Liver (tissue), 9 donors: ENCODE measurements around the gene EDIL3. TPM values are rescaled to one million over a fixed set of nuclear protein-coding genes. Genes with fewer than 3 reads are reported as not detected.

Source experiments
- DNase-seq: peaks from one replicate; pipeline ENCODE4 v3.0.0-alpha.2; 2017; ENCODE audit warnings: low spot score
- H3K27ac ChIP-seq, 2 donors: one replicate each; pipeline ENCODE4 v1.7.0; 2013; ENCODE audit warnings: inconsistent platforms in 2 of 2, low read length in 2 of 2, control low read depth in 1 of 2, low read depth in 1 of 2, mild to moderate bottlenecking in 1 of 2
- H3K27me3 ChIP-seq, 4 donors: one replicate each; pipeline versions ENCODE4 v1.6.1 to v1.7.0; 2013; ENCODE audit warnings: low read length in 3 of 4, inconsistent platforms in 1 of 4, mild to moderate bottlenecking in 1 of 4, moderate library complexity in 1 of 4; ENCODE audit not compliant: control insufficient read depth in 4 of 4, insufficient read depth in 4 of 4
- H3K36me3 ChIP-seq, 4 donors: one replicate each; pipeline versions ENCODE4 v1.6.1 to v1.7.0; 2013; ENCODE audit warnings: low read length in 3 of 4, mild to moderate bottlenecking in 3 of 4, low read depth in 1 of 4, moderate library complexity in 1 of 4; ENCODE audit not compliant: control insufficient read depth in 4 of 4, insufficient read depth in 3 of 4
- H3K4me1 ChIP-seq, 4 donors: one replicate each; pipeline versions ENCODE4 v1.6.1 to v1.7.0; 2013; ENCODE audit warnings: low read length in 3 of 4, mild to moderate bottlenecking in 3 of 4, moderate library complexity in 1 of 4; ENCODE audit not compliant: control insufficient read depth in 4 of 4, insufficient read depth in 4 of 4
- H3K4me3 ChIP-seq, 3 donors: one replicate each; pipeline versions ENCODE4 v1.6.1 to v1.7.0; 2013; ENCODE audit warnings: low read length in 3 of 3, control low read depth in 1 of 3, low read depth in 1 of 3, mild to moderate bottlenecking in 1 of 3
- H3K9ac ChIP-seq, 2 donors: one replicate each; pipeline ENCODE4 v1.7.0; 2013; ENCODE audit warnings: low read length in 2 of 2, mild to moderate bottlenecking in 2 of 2, moderate library complexity in 2 of 2, control low read depth in 1 of 2, low read depth in 1 of 2
- H3K9me3 ChIP-seq, 4 donors: one replicate each; pipeline versions ENCODE4 v1.6.1 to v1.7.0; 2013; ENCODE audit warnings: low read length in 3 of 4; ENCODE audit not compliant: control insufficient read depth in 4 of 4
- EGR1 ChIP-seq, 2 donors: IDR thresholded peaks; 2 replicates each; pipeline ENCODE4 v1.6.1; 2016 to 2018; ENCODE audit warnings: antibody characterized with exemption in 2 of 2, low read depth in 2 of 2
- FOXA1 ChIP-seq: IDR thresholded peaks from 2 replicates; pipeline ENCODE4 v1.6.1; 2016; ENCODE audit warnings: antibody characterized with exemption
- FOXA2 ChIP-seq: IDR thresholded peaks from 2 replicates; pipeline ENCODE4 v1.6.1; 2016; ENCODE audit warnings: antibody characterized with exemption
- GABPA ChIP-seq, 2 donors: IDR thresholded peaks in 1 of 2; conservative IDR thresholded peaks in 1 of 2; 2 replicates each; pipeline ENCODE4 v1.6.1; 2016; ENCODE audit warnings: antibody characterized with exemption in 2 of 2, mild to moderate bottlenecking in 1 of 2, moderate library complexity in 1 of 2
- HNF4A ChIP-seq, 2 donors: conservative IDR thresholded peaks; 2 replicates each; pipeline ENCODE4 v1.6.1; 2016; ENCODE audit warnings: antibody characterized with exemption in 2 of 2, mild to moderate bottlenecking in 2 of 2
- HNF4G ChIP-seq: IDR thresholded peaks from 2 replicates; pipeline ENCODE4 v1.6.1; 2016; ENCODE audit warnings: antibody characterized with exemption
- JUND ChIP-seq, 2 donors: IDR thresholded peaks; 2 replicates each; pipeline ENCODE4 v1.6.1; 2016; ENCODE audit warnings: antibody characterized with exemption in 2 of 2
- MAX ChIP-seq: IDR thresholded peaks from 2 replicates; pipeline ENCODE4 v1.6.1; 2016; ENCODE audit warnings: antibody characterized with exemption
- NR2F2 ChIP-seq: IDR thresholded peaks from 2 replicates; pipeline ENCODE4 v1.6.1; 2016; ENCODE audit warnings: antibody characterized with exemption
- RAD21 ChIP-seq, 2 donors: IDR thresholded peaks; 2 replicates each; pipeline ENCODE4 v1.6.1; 2016; ENCODE audit warnings: antibody characterized with exemption in 2 of 2, mild to moderate bottlenecking in 2 of 2
- REST ChIP-seq: IDR thresholded peaks from 2 replicates; pipeline ENCODE4 v1.6.1; 2016; ENCODE audit warnings: antibody characterized with exemption, mild to moderate bottlenecking
- RXRA ChIP-seq, 2 donors: IDR thresholded peaks; 2 replicates each; pipeline ENCODE4 v1.6.1; 2017 to 2018; ENCODE audit warnings: antibody characterized with exemption in 2 of 2, mild to moderate bottlenecking in 1 of 2
- SP1 ChIP-seq: IDR thresholded peaks from 2 replicates; pipeline ENCODE4 v1.6.1; 2018; ENCODE audit warnings: antibody characterized with exemption, mild to moderate bottlenecking
- TAF1 ChIP-seq: conservative IDR thresholded peaks from 2 replicates; pipeline ENCODE4 v1.6.1; 2016; ENCODE audit warnings: antibody characterized with exemption, mild to moderate bottlenecking
- YY1 ChIP-seq: IDR thresholded peaks from 2 replicates; pipeline ENCODE4 v1.6.1; 2016; ENCODE audit warnings: antibody characterized with exemption, mild to moderate bottlenecking
- ZBTB33 ChIP-seq: IDR thresholded peaks from 2 replicates; pipeline ENCODE4 v1.6.1; 2016; ENCODE audit warnings: antibody characterized with exemption
- WGBS: extraction: QIAGEN DNeasy Blood & Tissue Kit; methylation state at CpG from one replicate; pipeline ENCODE4 v1.1.7; 2013; 5-methylcytosine and 5-hydroxymethylcytosine counted together
- polyA plus RNA-seq, 2 donors: library from polyadenylated mRNA; stranded (reverse) in 1 of 2; unstranded in 1 of 2; fragments of 200-250 nt in 1 of 2; fragments of >200 nt in 1 of 2; fragmentation: Nextera tagmentation in 1 of 2; extraction: Ambion mirVana in 1 of 2; gene quantifications; one replicate each; pipeline versions ENCODE4 v1.2.1 to v1.2.3, GENCODE V29; 2013 to 2015
- total RNA-seq, 2 donors: library from RNA; depleted of rRNA; stranded (reverse); fragments of >200 nt; gene quantifications; one replicate each; pipeline ENCODE4 v1.2.3, GENCODE V29; 2014
- TF ChIP-seq, protein P1 (sequence below): IDR thresholded peaks from 2 replicates; pipeline ENCODE4 v1.6.1; 2016; ENCODE audit warnings: antibody characterized with exemption
- TF ChIP-seq, protein P2 (sequence below): fragments of 150-350 bp; IDR thresholded peaks from 2 replicates; pipeline ENCODE4 v1.5.1; 2017; ENCODE audit warnings: improper control_type of control experiment, low read depth, low read length; ENCODE audit not compliant: missing input control
- donor health status: healthy.
- donor health status: healthy.
- donor health status: healthy.
- donor health status: healthy.
- donor health status: healthy.

The EDIL3 gene
- total and polyA plus RNA-seq, 4 donors = 0.33 to 12.0 (median 0.76) TPM

DNA sequence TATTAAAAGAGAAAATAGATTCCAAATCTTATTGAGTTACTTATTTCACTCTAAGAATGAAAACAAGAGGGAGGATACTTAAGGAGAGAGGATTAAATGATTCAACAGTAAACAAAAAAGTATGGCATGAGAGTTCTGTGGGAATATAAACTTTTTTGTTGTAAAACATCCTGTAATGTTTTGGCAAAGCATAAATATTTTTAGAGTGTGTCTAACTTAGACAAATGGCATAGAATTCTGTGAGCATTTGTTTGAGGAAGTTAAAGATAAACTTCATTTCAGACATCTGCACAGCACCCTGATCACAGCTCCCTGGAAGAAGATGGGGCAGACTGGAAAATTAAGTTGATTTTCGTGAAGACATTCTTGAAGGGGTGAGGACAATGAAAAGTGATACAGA lies 417.3 kb downstream of the EDIL3 start:
- no peak for DNase-seq
- no peaks in the 10 kb centered on the region for H3K4me1 ChIP-seq
- no peak overlapping the region for H3K27ac ChIP-seq
- H3K9ac ChIP-seq = no peak overlapping the region
- H3K27me3 ChIP-seq = peaks cover 0 to 2% (median 0%) of the 10 kb centered on the region in 4 donors
- H3K4me3 ChIP-seq = no peak overlapping the region
- 46% methylated on average over 1 of the region's 1 CpG for WGBS
- H3K36me3 ChIP-seq = no peaks in the 10 kb centered on the region
- no peak for TF ChIP-seq HNF4A (conservative IDR thresholded peaks at IDR 0.05)
- no peak for TF ChIP-seq REST
- no peak for TF ChIP-seq HNF4G
- TF ChIP-seq SP1 = no peak
- no peak for TF ChIP-seq RXRA (IDR thresholded peaks at IDR 0.05)
- TF ChIP-seq FOXA1 = no peak
- no peak for TF ChIP-seq MAX
- no peak for TF ChIP-seq EGR1 (IDR thresholded peaks at IDR 0.05; ENCODE audit: low read depth in 2 of 2)
- TF ChIP-seq GABPA (IDR thresholded peaks at IDR 0.05 in 1 of 2, conservative IDR thresholded peaks at IDR 0.05 in 1 of 2) = no peak
- TF ChIP-seq FOXA2 = no peak
- TF ChIP-seq, protein P1, sequence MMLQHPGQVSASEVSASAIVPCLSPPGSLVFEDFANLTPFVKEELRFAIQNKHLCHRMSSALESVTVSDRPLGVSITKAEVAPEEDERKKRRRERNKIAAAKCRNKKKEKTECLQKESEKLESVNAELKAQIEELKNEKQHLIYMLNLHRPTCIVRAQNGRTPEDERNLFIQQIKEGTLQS = no peak
- no peak for TF ChIP-seq ZBTB33
- no peaks in the 10 kb centered on the region for H3K9me3 ChIP-seq

DNA sequence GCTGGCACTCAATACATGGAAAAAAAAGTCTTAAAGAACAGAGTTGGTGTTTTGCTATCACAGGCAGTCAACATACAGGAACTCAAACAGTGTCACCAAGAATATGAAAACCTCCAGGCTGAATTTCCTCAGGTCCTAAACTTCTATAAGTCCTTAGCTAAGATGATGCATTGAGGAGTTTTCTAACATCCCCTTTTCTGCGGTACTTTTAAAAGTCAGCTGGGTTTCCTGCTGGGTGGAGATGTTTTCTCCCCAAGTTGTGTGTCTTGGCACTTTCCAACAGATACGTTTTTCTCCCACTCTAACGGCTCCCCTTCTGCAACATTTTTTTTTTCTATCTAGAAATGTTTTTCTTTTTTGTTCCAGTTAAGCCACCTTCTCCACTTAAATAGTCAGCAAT lies 419.2 kb downstream of the EDIL3 start:
- Histone ChIP-seq H3K36me3 (no peaks in the 10 kb centered on the region), H3K4me1 (no peaks in the 10 kb centered on the region), H3K9ac (no peak overlapping the region), H3K9me3 (no peaks in the 10 kb centered on the region), H3K4me3 (no peak overlapping the region), H3K27me3 (peaks cover 0 to 2% (median 0%) of the 10 kb centered on the region in 4 donors), H3K27ac (no peak overlapping the region)
- no peak for DNase-seq
- WGBS = 58% methylated on average over 3 of the region's 3 CpGs
- TF ChIP-seq RAD21 (IDR thresholded peaks at IDR 0.05) (no peak), YY1 (no peak), GABPA (IDR thresholded peaks at IDR 0.05 in 1 of 2, conservative IDR thresholded peaks at IDR 0.05 in 1 of 2) (no peak), REST (no peak), HNF4G (no peak), RXRA (IDR thresholded peaks at IDR 0.05) (no peak), FOXA2 (no peak), JUND (IDR thresholded peaks at IDR 0.05) (no peak), TAF1 (no peak), HNF4A (conservative IDR thresholded peaks at IDR 0.05) (no peak), FOXA1 (no peak), NR2F2 (no peak), SP1 (no peak), EGR1 (IDR thresholded peaks at IDR 0.05; ENCODE audit: low read depth in 2 of 2) (no peak), ZBTB33 (no peak)
- TF ChIP-seq, protein P1 = no peak
- TF ChIP-seq, protein P2, sequence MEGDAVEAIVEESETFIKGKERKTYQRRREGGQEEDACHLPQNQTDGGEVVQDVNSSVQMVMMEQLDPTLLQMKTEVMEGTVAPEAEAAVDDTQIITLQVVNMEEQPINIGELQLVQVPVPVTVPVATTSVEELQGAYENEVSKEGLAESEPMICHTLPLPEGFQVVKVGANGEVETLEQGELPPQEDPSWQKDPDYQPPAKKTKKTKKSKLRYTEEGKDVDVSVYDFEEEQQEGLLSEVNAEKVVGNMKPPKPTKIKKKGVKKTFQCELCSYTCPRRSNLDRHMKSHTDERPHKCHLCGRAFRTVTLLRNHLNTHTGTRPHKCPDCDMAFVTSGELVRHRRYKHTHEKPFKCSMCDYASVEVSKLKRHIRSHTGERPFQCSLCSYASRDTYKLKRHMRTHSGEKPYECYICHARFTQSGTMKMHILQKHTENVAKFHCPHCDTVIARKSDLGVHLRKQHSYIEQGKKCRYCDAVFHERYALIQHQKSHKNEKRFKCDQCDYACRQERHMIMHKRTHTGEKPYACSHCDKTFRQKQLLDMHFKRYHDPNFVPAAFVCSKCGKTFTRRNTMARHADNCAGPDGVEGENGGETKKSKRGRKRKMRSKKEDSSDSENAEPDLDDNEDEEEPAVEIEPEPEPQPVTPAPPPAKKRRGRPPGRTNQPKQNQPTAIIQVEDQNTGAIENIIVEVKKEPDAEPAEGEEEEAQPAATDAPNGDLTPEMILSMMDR = no peak
